Ovary (tissue), 9 donors: ENCODE results near the gene CEP112. TPM values are rescaled to one million over a fixed set of nuclear protein-coding genes. Genes with fewer than 3 reads are reported as not detected.

Source experiments
- DNase-seq, 5 donors: peaks; one replicate each; pipeline ENCODE4 v3.0.0-alpha.2; 2019 to 2020
- H3K27ac ChIP-seq, 2 donors: fragments of 200-600 bp; one replicate each; pipeline versions ENCODE4 v1.5.1 to v1.8.0; 2019 to 2022
- H3K27me3 ChIP-seq: fragments of 200-600 bp; one replicate; pipeline ENCODE4 v1.8.0; 2022
- H3K36me3 ChIP-seq: fragments of 200-600 bp; sonication (generic); one replicate; pipeline ENCODE4 v1.5.1; 2019
- H3K4me1 ChIP-seq: one replicate; pipeline ENCODE4 v1.8.1; 2013; ENCODE audit warnings: mild to moderate bottlenecking, moderate library complexity; ENCODE audit not compliant: insufficient read depth
- H3K4me3 ChIP-seq: fragments of 200-600 bp; sonication (generic); one replicate; pipeline ENCODE4 v1.5.1; 2017
- H3K9me3 ChIP-seq, 2 donors: fragments of 200-600 bp in 1 of 2; sonication (generic) in 1 of 2; one replicate each; pipeline versions ENCODE4 v1.5.1 to v1.8.1; 2013 to 2019; ENCODE audit warnings: mild to moderate bottlenecking in 1 of 2, moderate library complexity in 1 of 2
- CTCF ChIP-seq, 3 donors: fragments of 450-650 bp in 2 of 3; fragments of 200-600 bp in 1 of 3; IDR thresholded peaks; one replicate each; pipeline versions ENCODE4 v1.5.1 to v1.8.0; 2016 to 2022; ENCODE audit warnings: antibody characterized with exemption in 3 of 3, mild to moderate bottlenecking in 1 of 3
- EP300 ChIP-seq: sonication (generic); formaldehyde crosslinking; IDR thresholded peaks from one replicate; pipeline ENCODE4 v1.6.1; 2017; ENCODE audit warnings: antibody characterized with exemption
- POLR2A ChIP-seq: fragments of 450-650 bp; IDR thresholded peaks from one replicate; pipeline ENCODE4 v1.6.1; 2017; ENCODE audit warnings: antibody characterized with exemption, mild to moderate bottlenecking, moderate library complexity
- WGBS, 3 donors: extraction: QIAGEN DNeasy Blood & Tissue Kit in 1 of 3; methylation state at CpG; one replicate each; pipeline versions ENCODE4 v1.1.5 to v1.1.7; 2013 to 2017; 5-methylcytosine and 5-hydroxymethylcytosine counted together
- intact Hi-C, 4 donors: fragments of 100-400 bp; cut with DNase I; formaldehyde crosslinking; loops; one replicate each; pipeline versions ENCODE4 v1.11.0 to v1.15.1; 2022 to 2023
- polyA plus RNA-seq, 2 donors: library from polyadenylated mRNA; stranded (reverse); fragments of 200-250 nt in 1 of 2; fragments of 350-450 nt in 1 of 2; fragmentation: Illumina TruSeq in 1 of 2; extraction: RNeasy Lipid Tissue Mini Kit (QIAGEN cat#74804) in 1 of 2; gene quantifications; one replicate each; pipeline ENCODE4 v1.2.3, GENCODE V29; 2013 to 2014
- total RNA-seq, 7 donors: library from RNA; depleted of rRNA in 2 of 7; stranded (reverse); fragments of >200 nt in 2 of 7; fragmentation: NEBNext Ultra II Directional in 3 of 7; extraction: Animal tissue kit (Norgen Biotek cat#: 25700) in 3 of 7; gene quantifications; one replicate each; pipeline versions ENCODE4 v1.1.0 to v1.2.4, GENCODE V29; 2016 to 2023
- donor health status: DM: no; HTN: no; CAD: no; lungs with moderate emphysema.
- donor health status: DM: no; HTN: no; CAD: no.
- donor health status: Bipolar disorder and iron deficiency.
- donor health status: DM: yes; HTN: yes; CAD: no.
- donor health status: DM: no; HTN: no; CAD: no.
- donor health status: DM: yes; HTN: yes; CAD: no.

CEP112 gene
- total and polyA plus RNA-seq, 9 donors = 9.3 to 25.5 (median 16.9) TPM

- intact Hi-C loops = no loop called here
Measured at GRCh38 chr17:65925606-65926307, 266.2 kb downstream of the CEP112 start.

GRCh38 chr17:65920996-65921395, 270.9 kb downstream of the CEP112 start:
- whole genome bisulfite sequencing, 3 donors = 30 to 44% (median 43%) methylated on average over 6 of the region's 6 CpGs
- intact Hi-C loops = no loop called here

More at GRCh38 chr17:65925606-65926307, 266.2 kb downstream of the CEP112 start:
- DNase-seq = no peak
- H3K27ac ChIP-seq = no peak overlapping the region
- no peak overlapping the region for H3K4me3 ChIP-seq
- H3K36me3 ChIP-seq = no peaks in the 10 kb centered on the region
- H3K4me1 ChIP-seq = peaks cover 1% of the 10 kb centered on the region
- TF ChIP-seq EP300 = no peak
- TF ChIP-seq CTCF (IDR thresholded peaks at IDR 0.05) = no peak
- TF ChIP-seq POLR2A = no peak
- 85 to 90% (median 86%) methylated on average over 8 of the region's 8 CpGs for WGBS, 3 donors
- H3K27me3 ChIP-seq = no peaks in the 10 kb centered on the region
- H3K9me3 ChIP-seq = no peaks in the 10 kb centered on the region

GRCh38 chr17:65918916-65919315, 273.0 kb downstream of the CEP112 start:
- Histone ChIP-seq H3K27me3 (no peaks in the 10 kb centered on the region), H3K9me3 (no peaks in the 10 kb centered on the region), H3K4me1 (peaks cover 6% of the 10 kb centered on the region), H3K27ac (no peak overlapping the region), H3K4me3 (no peak overlapping the region), H3K36me3 (no peaks in the 10 kb centered on the region)
- TF ChIP-seq CTCF (IDR thresholded peaks at IDR 0.05) = no peak
- no peak for TF ChIP-seq EP300
- TF ChIP-seq POLR2A = no peak
- intact Hi-C loops = loop anchor here in 1 of 4 donors (5.0 kb wide), 1 partner anchor 357 kb away; the partner anchor contains the start of gene AXIN2
- WGBS, 3 donors = 15 to 25% (median 24%) methylated on average over 5 of the region's 5 CpGs
- DNase-seq = peak in 2 of 5 donors; percentile 13 to 20

More at GRCh38 chr17:65920996-65921395, 270.9 kb downstream of the CEP112 start:
- no peaks in the 10 kb centered on the region for H3K27me3 ChIP-seq
- H3K27ac ChIP-seq = no peak overlapping the region
- H3K4me1 ChIP-seq = peaks cover 6% of the 10 kb centered on the region
- no peak for DNase-seq
- no peaks in the 10 kb centered on the region for H3K36me3 ChIP-seq
- no peak overlapping the region for H3K4me3 ChIP-seq
- no peaks in the 10 kb centered on the region for H3K9me3 ChIP-seq
- TF ChIP-seq POLR2A (no peak), EP300 (no peak), CTCF (IDR thresholded peaks at IDR 0.05) (no peak)

- Histone ChIP-seq H3K27me3 (no peaks in the 10 kb centered on the region), H3K9me3 (no peaks in the 10 kb centered on the region), H3K36me3 (no peaks in the 10 kb centered on the region), H3K4me3 (no peak overlapping the region), H3K27ac (no peak overlapping the region), H3K4me1 (peaks cover 6% of the 10 kb centered on the region)
- no peak for DNase-seq
- intact Hi-C loops = loop anchor here in 1 of 4 donors (5.0 kb wide), 1 partner anchor 356 kb away; the partner anchor contains the start of gene AXIN2
- TF ChIP-seq EP300 = no peak
- WGBS, 3 donors = 9 to 13% (median 11%) methylated on average over 1 of the region's 1 CpG
Measured at GRCh38 chr17:65918500-65918899, 273.4 kb downstream of the CEP112 start.

- TF ChIP-seq POLR2A (no peak), CTCF (IDR thresholded peaks at IDR 0.05) (no peak), EP300 (no peak)
- no peak overlapping the region for H3K4me3 ChIP-seq
- WGBS, 3 donors = 70 to 75% (median 75%) methylated on average over 6 of the region's 6 CpGs
- no peaks in the 10 kb centered on the region for H3K36me3 ChIP-seq
- peak in 1 of 5 donors; percentile 20 for DNase-seq
- no peaks in the 10 kb centered on the region for H3K9me3 ChIP-seq
- no peak overlapping the region for H3K27ac ChIP-seq
- no peaks in the 10 kb centered on the region for H3K27me3 ChIP-seq
- intact Hi-C loops = loop anchor here in 1 of 4 donors (5.0 kb wide), 1 partner anchor 355 kb away; the partner anchor contains the start of gene AXIN2
- H3K4me1 ChIP-seq = peaks cover 6% of the 10 kb centered on the region
Measured at GRCh38 chr17:65917560-65917959, 274.4 kb downstream of the CEP112 start.
